HepG2 (cell line): ENCODE results near the gene SPON1.

ENCODE experiments used
- CTCF ChIP-seq: sonication (generic); formaldehyde crosslinking; IDR thresholded peaks from 2 replicates; pipeline ENCODE4 v1.5.0; 2020; ENCODE audit warnings: mild to moderate bottlenecking, missing genetic modification reagents, moderate library complexity
- NFRKB ChIP-seq: fragments of 450-650 bp; IDR thresholded peaks from 2 replicates; pipeline ENCODE4 v1.6.1; 2017
- PTBP1 ChIP-seq: fragments of 200-400 bp; formaldehyde crosslinking; IDR thresholded peaks from 2 replicates; pipeline ENCODE4 v1.6.1; 2018; ENCODE audit warnings: low read length, low read depth; ENCODE audit not compliant: poor library complexity, severe bottlenecking

DNA sequence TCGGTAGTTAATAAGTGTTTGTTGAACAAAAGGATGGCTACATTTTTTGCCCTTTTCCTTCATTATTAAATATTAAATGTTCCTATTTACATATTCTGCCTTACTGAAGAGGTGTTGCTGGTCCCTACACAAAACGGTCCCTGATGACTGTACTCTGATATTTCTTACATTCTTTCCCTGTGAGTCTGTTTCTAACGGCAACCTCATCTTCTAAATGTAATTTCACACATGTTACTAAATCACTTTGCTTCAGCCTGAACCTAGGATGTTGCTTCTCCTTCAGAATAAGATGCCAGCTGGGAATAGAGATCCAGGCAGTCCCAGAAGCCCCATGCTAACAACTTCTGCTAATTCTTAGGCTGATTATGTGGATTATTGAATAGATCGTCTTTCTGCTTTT is 50.3 kb downstream of the SPON1 start:
- TF ChIP-seq PTBP1 = no peak
- TF ChIP-seq NFRKB = no peak
- TF ChIP-seq CTCF (CRISPR knock-in tag) = no peak
